Nasal cavity respiratory epithelium epithelial cell of viscerocranial mucosa (primary cell): ENCODE measurements around the gene PCDHGA8. TPM values are rescaled to one million over a fixed set of nuclear protein-coding genes. Genes with fewer than 3 reads are reported as not detected.

Experiments used
- total RNA-seq: library from RNA; depleted of rRNA; stranded (reverse); fragments of >200 nt; gene quantifications from 2 replicates; pipeline ENCODE4 v1.2.3, GENCODE V29; 2014

PCDHGA8 gene
- 0.34 and 1.3 TPM in 2 replicates for total RNA-seq

GRCh38 chr5:141392429-141393198, at the start of gene PCDHGA8:
TSS of gene PCDHGA8 (plus strand) at chr5:141392633. CDS start at chr5:141392814, 181 bp downstream.

GRCh38 chr5:141343242-141343952, 49.0 kb upstream of the PCDHGA8 start, which contains the start of gene PCDHGA3:
TSS of gene PCDHGA3 (plus strand) at chr5:141343829. CDS start at chr5:141344034, 205 bp downstream.

GRCh38 chr5:141349917-141350619, 42.4 kb upstream of the PCDHGA8 start, which contains the start of gene PCDHGB1:
TSS of gene PCDHGB1 (plus strand) at chr5:141350099. CDS start at chr5:141350261, 162 bp downstream.

GRCh38 chr5:141354900-141355469, 37.4 kb upstream of the PCDHGA8 start, which contains the start of gene PCDHGA4:
TSS of gene PCDHGA4 (plus strand) at chr5:141355021. CDS start at chr5:141355108, 87 bp downstream.

DNA sequence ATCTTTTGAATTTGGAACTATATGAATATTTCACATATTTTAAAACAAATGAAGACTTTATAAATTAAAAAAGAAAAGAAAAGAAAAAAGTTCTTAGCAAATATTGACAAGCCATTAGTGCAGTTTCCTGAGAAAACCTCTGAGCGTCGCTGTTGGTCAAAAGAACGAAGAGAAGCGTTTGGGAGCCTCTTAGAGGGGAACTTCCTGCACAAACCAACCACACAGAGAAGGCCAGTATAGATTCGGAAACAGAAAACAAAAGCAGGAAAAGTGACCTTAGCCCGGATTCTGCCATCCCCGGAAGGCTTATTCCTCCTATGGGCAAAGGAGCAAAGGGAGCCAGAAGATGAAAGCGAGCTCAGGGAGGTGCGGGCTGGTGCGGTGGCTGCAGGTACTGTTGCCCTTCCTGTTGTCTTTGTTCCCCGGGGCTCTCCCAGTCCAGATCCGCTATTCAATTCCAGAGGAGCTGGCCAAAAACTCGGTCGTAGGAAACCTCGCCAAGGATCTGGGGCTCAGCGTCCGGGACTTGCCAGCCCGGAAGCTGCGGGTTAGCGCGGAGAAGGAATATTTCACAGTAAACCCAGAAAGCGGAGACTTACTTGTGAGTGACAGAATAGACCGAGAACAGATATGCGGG, 32.5 kb upstream of the PCDHGA8 start, which contains the start of gene PCDHGB2:
PCDHGB2 (plus strand) TSS at position 205 of the 637 bp plus-strand sequence; CDS start at position 347, 142 bp downstream.

DNA sequence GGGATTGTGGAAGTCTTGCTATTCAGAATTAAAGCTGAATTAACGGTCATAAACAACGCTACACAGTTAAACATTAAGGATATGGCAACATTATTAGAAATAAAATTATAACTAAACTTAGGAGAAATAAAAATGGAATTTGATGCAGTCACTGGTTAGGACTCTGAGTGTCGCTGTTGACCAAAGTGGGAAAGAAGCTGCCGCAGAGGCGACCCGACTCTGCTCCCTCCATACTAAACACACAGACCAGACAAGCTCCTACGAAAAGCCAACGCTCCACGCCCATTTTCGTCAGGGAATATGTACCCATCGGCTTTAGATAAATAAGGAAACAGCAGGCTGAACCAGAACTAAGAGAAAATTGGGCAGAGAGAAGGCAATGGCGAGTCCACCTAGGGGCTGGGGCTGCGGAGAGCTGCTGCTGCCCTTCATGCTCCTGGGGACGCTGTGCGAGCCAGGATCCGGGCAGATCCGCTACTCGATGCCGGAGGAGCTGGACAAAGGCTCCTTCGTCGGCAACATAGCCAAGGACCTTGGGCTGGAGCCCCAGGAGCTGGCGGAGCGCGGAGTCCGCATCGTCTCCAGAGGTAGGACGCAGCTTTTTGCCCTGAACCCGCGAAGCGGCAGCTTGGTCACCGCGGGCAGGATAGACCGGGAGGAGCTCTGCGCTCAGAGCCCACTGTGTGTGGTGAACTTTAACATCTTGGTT, 28.3 kb upstream of the PCDHGA8 start, which contains the start of gene PCDHGA5:
PCDHGA5 (plus strand) TSS at position 211 of the 709 bp plus-strand sequence; CDS start at position 380, 169 bp downstream.

GRCh38 chr5:141369994-141370848, 22.2 kb upstream of the PCDHGA8 start, which contains the start of gene PCDHGB3:
TSS of gene PCDHGB3 (plus strand) at chr5:141370242. CDS start at chr5:141370395, 153 bp downstream.

DNA sequence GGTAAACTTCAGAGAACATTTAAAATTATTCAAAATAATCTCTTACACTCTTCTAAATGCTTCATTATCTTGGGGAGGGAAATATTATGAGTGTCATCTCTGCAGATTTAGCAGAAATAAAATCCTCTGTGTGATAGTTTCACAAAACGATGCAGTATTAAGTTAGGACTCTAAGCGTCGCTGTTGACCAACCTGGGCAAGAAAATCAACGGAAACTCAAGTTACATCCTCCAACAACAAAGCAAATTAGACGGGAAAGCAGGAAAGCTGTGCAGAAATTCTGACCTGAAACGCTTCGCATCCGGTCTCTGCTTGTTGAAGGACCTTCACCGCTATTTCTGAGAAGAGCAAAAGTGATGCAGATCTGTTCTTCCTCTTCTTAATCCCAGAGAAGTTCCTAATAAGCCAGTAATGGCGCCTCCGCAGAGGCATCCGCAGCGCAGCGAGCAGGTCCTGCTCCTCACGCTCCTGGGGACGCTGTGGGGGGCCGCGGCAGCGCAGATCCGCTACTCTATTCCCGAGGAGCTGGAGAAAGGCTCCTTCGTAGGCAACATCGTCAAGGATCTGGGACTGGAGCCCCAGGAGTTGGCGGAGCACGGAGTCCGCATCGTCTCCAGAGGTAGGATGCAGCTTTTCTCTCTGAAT, 18.6 kb upstream of the PCDHGA8 start, which contains the start of gene PCDHGA6:
PCDHGA6 (plus strand) TSS at position 219 of the 645 bp plus-strand sequence; CDS start at position 412, 193 bp downstream.

DNA sequence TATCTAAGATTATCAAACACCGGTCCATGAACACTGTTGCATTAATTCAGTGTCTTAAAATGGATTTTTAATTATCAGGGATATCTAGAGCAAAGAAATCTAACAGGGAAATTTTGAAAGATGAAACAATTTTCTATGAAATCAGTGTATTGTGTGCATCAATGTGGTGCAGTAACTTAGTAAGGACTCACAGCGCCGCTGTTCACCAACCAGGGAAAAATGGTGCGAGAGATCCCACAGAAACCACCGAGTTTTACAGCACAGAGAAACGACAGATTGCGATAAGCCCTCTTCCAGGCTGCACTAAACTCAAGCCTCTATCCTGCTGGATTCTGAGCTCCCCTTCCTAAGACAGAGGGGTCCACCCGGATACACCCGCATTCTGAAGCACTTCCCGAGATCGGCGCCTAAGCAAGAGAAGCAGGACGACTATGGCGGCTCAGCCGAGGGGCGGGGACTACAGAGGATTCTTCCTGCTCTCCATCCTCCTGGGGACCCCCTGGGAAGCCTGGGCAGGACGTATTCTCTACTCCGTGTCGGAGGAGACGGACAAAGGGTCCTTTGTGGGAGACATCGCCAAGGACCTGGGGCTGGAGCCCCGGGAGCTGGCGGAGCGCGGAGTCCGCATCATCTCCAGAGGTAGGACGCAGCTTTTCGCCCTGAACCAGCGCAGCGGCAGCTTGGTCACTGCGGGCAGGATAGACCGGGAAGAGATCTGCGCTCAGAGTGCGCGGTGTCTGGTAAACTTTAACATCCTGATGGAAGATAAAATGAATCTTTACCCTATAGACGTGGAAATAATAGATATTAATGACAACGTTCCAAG, 9.8 kb upstream of the PCDHGA8 start, which contains the start of gene PCDHGA7:
PCDHGA7 (plus strand) TSS at position 274 of the 826 bp plus-strand sequence; CDS start at position 432, 158 bp downstream.

GRCh38 chr5:141387557-141388311, 4.7 kb upstream of the PCDHGA8 start, which contains the start of gene PCDHGB4:
TSS of gene PCDHGB4 (plus strand) at chr5:141387698. CDS start at chr5:141387885, 187 bp downstream.

DNA sequence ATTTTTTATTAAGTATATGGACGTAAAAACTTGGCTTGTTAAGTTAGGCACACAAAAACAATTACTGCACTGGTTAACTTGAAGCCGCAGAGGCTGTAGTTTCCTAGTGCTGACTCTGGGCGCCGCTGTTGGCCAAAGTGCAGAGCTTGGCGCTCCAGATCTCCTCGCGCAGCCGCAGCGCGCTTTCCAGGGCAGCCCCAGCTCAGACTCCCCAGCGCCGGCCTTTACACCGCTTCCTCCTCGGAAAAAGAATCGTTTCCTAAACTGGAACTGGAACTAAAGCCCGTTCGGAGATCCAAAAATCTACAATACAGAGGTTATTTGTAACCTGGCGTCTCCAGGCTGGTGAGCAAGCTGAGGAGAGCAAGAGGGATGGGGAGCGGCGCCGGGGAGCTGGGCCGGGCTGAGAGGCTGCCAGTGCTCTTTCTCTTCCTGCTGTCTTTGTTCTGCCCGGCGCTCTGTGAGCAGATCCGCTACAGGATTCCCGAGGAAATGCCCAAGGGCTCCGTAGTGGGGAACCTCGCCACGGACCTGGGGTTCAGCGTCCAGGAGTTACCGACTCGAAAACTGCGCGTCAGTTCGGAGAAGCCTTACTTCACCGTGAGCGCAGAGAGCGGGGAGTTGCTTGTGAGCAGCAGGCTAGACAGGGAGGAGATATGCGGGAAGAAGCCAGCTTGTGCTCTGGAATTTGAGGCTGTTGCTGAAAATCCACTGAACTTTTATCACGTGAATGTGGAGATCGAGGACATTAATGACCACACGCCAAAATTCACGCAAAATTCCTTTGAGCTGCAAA, 5.5 kb downstream of the PCDHGA8 start, which contains the start of gene PCDHGB5:
PCDHGB5 (plus strand) TSS at position 192 of the 796 bp plus-strand sequence; CDS start at position 373, 181 bp downstream.

GRCh38 chr5:141402553-141403243, 10.3 kb downstream of the PCDHGA8 start, which contains the start of gene PCDHGA9:
TSS of gene PCDHGA9 (plus strand) at chr5:141402778. CDS start at chr5:141402953, 175 bp downstream.

GRCh38 chr5:141407790-141408505, 15.5 kb downstream of the PCDHGA8 start, which contains the start of gene PCDHGB6:
TSS of gene PCDHGB6 (plus strand) at chr5:141408021. CDS start at chr5:141408203, 182 bp downstream.

DNA sequence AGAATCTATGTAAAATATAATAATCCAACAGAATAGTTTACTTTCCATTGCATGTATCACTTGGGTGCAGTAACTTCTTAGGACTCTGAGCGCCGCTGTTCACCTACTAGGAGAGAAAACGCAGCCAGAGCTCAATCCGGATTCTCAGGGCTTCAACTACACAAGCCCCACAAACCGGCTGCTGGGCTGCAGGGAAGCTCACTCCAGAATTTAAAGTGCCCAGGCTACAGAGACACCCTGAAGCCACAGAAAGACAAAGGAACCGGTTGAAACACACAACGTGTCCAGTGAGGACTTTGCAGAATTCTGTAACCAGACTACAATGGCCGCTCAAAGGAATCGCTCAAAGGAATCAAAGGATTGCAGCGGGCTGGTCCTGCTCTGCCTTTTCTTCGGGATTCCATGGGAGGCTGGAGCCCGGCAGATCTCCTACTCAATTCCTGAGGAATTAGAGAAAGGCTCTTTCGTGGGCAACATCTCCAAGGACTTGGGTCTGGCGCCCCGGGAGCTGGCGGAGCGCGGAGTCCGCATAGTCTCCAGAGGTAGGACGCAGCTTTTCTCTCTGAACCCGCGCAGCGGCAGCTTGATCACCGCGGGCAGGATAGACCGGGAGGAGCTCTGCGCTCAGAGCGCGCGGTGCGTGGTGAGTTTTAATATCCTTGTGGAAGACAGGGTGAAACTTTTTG, 20.6 kb downstream of the PCDHGA8 start, which contains the start of gene PCDHGA10:
PCDHGA10 (plus strand) TSS at position 134 of the 686 bp plus-strand sequence; CDS start at position 323, 189 bp downstream.

